Uterus (tissue), 2 donors: ENCODE results near the gene MAP4K3.

Experiments used
- POLR2A ChIP-seq, 2 donors: fragments of 450-650 bp; IDR thresholded peaks; one replicate each; pipeline ENCODE4 v1.6.1; 2016; ENCODE audit warnings: antibody characterized with exemption in 2 of 2, mild to moderate bottlenecking in 1 of 2, moderate library complexity in 1 of 2
- TF ChIP-seq, protein P1 (sequence below), 4 experiments: fragments of 200-600 bp in 2 of 4; fragments of 450-650 bp in 2 of 4; sonication (generic) in 2 of 4; IDR thresholded peaks; one replicate each; pipeline ENCODE4 v1.5.1; 2016 to 2019; ENCODE audit warnings: antibody characterized with exemption in 4 of 4, mild to moderate bottlenecking in 2 of 4, moderate library complexity in 1 of 4

DNA sequence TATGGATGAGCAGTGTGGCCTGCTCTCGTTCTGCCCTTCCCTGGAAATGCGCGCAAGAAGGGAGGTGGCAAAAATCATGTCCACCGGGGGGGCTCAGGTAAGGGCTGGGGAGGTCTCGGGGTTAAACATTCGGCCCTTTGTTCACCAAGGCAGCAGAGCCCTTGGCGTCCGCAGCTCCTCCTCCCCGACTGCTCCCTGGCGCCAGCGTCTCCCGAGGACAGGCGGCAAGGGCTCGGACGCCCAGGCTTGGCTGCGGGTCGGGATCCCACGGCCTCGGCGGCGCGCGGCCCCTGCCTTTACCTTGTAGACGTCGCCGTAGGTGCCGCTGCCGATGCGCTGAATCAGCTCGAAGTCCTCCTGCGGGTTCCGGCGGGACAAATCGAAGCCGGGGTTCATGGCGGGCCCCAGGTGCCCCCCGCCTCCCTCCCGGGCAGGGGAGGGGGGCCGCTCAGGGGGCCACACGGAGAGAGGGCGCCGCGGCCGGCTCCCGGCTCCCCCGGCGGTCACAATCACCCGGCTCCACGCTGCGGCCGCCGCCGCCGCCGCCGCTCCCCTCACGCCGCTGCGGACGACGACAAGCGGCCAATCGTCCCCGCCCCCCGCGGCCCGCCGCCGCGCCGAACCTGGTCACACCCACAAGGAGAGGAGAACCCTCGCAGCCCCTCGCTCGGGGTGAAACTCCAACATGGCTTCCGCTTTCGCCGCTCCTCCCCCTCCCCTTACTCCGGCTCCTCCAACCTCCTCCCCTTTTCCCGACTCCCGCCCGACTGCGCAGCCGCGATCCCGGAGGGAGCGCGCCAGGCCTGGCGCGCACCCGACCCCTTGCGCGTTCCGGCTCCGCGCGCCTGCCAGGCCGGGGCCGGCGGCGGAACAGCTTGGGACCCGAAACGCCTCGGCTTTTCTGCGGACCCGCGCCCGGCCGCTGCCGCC, at the start of gene MAP4K3:
- peak; percentile 84 to 89 for TF ChIP-seq POLR2A (IDR thresholded peaks at IDR 0.05)
- TF ChIP-seq, protein P1, sequence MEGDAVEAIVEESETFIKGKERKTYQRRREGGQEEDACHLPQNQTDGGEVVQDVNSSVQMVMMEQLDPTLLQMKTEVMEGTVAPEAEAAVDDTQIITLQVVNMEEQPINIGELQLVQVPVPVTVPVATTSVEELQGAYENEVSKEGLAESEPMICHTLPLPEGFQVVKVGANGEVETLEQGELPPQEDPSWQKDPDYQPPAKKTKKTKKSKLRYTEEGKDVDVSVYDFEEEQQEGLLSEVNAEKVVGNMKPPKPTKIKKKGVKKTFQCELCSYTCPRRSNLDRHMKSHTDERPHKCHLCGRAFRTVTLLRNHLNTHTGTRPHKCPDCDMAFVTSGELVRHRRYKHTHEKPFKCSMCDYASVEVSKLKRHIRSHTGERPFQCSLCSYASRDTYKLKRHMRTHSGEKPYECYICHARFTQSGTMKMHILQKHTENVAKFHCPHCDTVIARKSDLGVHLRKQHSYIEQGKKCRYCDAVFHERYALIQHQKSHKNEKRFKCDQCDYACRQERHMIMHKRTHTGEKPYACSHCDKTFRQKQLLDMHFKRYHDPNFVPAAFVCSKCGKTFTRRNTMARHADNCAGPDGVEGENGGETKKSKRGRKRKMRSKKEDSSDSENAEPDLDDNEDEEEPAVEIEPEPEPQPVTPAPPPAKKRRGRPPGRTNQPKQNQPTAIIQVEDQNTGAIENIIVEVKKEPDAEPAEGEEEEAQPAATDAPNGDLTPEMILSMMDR (IDR thresholded peaks at IDR 0.05), result peak in 1 of 4 experiments; percentile 13
